GM12891 (cell line): ENCODE measurements around the gene GALT.

Experiments used
- DNase-seq: peaks from one replicate; pipeline ENCODE4 v3.0.0; 2011; ENCODE audit warnings: low spot score; ENCODE audit not compliant: insufficient read length
- FAIRE-seq: peaks from 2 replicates; lab custom pipeline; 2011; peaks lifted over from hg19 to GRCh38; lab: Jason Lieb, UNC
- PAX5 ChIP-seq: IDR thresholded peaks from 2 replicates; pipeline ENCODE4 v1.6.1; 2011; ENCODE audit warnings: low read length, moderate library complexity, mild to moderate bottlenecking; ENCODE audit not compliant: insufficient read depth, severe bottlenecking
- POLR2A ChIP-seq: IDR thresholded peaks from 2 replicates; pipeline ENCODE4 v1.6.1; 2011; ENCODE audit warnings: low read depth, low read length, control low read depth
- POLR2AphosphoS5 ChIP-seq: IDR thresholded peaks from 2 replicates; pipeline ENCODE4 v1.6.1; 2011; ENCODE audit warnings: low read depth, low read length, control low read depth
- POU2F2 ChIP-seq: IDR thresholded peaks from 2 replicates; pipeline ENCODE4 v1.6.1; 2011; ENCODE audit warnings: low read depth, mild to moderate bottlenecking, control low read depth, low read length, moderate library complexity
- SPI1 ChIP-seq: IDR thresholded peaks from 2 replicates; pipeline ENCODE4 v1.6.1; 2011; ENCODE audit warnings: low read depth, low read length, control low read depth
- TAF1 ChIP-seq: IDR thresholded peaks from 2 replicates; pipeline ENCODE4 v1.6.1; 2011; ENCODE audit warnings: low read depth, low read length, control low read depth

The GALT gene

GRCh38 chr9:34611251-34611810 lies 35.1 kb upstream of the GALT start:
- DNase-seq: no peak
- TF ChIP-seq POLR2A: no peak
- no peak for TF ChIP-seq POLR2AphosphoS5
- TF ChIP-seq TAF1: 0 out of 2 replicates have a peak, but pooled peaks have one; percentile 29
- TF ChIP-seq POU2F2: no peak
- TF ChIP-seq PAX5: no peak
- no peak for FAIRE-seq

DNA sequence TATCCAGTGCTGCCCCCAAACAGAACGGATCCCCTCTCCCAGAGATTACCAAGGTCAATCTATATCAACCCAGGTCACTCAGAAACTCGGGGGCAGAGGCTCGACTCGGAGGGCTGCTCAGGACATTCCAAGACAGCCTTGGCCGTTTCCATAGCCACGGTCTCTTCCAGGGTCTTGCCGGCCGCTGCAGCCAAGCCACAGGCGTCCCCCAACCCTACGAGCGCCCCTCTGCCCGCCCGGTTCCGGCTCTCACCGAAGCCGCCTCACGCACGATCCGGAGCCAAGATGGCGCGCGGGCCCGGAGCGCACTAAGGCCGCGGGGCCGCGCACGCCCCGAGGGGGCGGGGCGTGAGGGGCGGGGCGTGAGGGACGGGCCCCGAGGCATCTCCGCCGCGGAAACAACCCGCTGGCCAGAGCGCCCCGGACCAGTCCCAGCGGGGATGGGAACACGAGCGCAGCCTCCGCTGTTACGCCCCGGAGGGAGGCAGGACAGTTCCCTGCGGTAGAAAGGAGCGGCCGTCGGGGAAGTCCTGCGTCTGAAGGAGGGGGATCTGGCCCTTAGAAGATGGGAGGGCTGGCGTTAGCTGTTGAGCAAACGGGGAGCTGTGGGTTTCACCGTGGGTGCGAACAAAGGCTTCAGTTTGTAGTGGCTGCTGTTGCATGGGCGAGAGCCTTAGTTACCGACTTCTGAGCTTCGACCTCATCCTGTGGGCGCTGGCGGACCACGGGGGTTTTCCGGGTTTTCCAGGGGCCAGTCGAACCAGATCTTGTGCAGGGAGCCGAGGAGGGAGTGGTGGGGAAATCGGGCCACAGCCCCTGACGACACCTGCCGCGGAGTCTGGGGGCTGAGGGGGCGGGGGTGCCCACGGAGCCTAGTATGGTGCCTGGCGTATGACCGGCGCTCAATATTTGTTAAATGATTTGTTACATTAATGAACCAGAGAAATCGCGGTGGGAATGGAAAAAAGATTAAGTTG lies 34.4 kb upstream of the GALT start, which contains the start of gene RPP25L:
Gene RPP25L (minus strand): TSS at position 287 of the 977 bp plus-strand sequence. CDS start 801 bp downstream, outside the sequence.
- TF ChIP-seq TAF1: peak; percentile 71; the same call in 1 of the 2 replicates
- no peak for TF ChIP-seq PAX5
- TF ChIP-seq POLR2AphosphoS5: peak; percentile 77
- peak; percentile 31; the same call in 1 of the 2 replicates for TF ChIP-seq POU2F2
- peak; percentile 73 for TF ChIP-seq POLR2A
- no peak for TF ChIP-seq SPI1
- peak; percentile 91 for DNase-seq
- peak; percentile 93 for FAIRE-seq

DNA sequence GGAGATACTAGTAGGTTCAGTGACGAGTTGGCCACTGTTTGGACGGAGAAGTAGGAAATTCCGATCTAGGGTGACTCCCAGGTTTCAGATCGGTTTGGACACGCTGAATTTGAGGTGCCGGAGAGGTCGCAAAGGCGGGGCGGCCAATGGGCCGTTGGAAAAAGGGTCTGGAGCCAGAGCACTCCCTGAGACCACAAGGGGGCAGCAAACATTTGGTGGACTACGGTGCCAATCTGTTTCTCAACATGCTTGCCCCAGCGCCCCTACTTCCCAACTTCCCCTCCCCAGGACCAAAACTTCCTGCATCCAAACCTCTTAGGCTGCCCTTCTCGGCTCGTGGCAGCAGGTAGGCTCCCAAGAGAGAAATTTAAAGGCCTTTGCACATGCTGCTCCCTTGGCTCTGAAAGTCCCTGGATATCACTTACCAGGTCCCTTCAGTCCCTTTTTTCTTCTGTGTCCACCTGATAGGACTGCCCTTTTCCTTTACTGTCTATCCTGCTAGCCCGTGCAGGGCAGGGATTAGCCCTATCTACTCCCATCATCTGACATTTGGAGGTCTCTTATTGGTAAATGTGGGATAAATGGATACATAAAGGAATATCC lies 33.6 kb upstream of the GALT start:
- no peak for DNase-seq
- TF ChIP-seq POLR2AphosphoS5 (no peak), POLR2A (no peak), SPI1 (no peak), TAF1 (no peak), PAX5 (no peak), POU2F2 (no peak)
- peak; percentile 52 for FAIRE-seq

GRCh38 chr9:34615132-34615531 lies 31.3 kb upstream of the GALT start:
- no peak for FAIRE-seq
- DNase-seq: no peak
- TF ChIP-seq POLR2A (no peak), POU2F2 (no peak), SPI1 (no peak), POLR2AphosphoS5 (no peak), PAX5 (no peak), TAF1 (no peak)

DNA sequence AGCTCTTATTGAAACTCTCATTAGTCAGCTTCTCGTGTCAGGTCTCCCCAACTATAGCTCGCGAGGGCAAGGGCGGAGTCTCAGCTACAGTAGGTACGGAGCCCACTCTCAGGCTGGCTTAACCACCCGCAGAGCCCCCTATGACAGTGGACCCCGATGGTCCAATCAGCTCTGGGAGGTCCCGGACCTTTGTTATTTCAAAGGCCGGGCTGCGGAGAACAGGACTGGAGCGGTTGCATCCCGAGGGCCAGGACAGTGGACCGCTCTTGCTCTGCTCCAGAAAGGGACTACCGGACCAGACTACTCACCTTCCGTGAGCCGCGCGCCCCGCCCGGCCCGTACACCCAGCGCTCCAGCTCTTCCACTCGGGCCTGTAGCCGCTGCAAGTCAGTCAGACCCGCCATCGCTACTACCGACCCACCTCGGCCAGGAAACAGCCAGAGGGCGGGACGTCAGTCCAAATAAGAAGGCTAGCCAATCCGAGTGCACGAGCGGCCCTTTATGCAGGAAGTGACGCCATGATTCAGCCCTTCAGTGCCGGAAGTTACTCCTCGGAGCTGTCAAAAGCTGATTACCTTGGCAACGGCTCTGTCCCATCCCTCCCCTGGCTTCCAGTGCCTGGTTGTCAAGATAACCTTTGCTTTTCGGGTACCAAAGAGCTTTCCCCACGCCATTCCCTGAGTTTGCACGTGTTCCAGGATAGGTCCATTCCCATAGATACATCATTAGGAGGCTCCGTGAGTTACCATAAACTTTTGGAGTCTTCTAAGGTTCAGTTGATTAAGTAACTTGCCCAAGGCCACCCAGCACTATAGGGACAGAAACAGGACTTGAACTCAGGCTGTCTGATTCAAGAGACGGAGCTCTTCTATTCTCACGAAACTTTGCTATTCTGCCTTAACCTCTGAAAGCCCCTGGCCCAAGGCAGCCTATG lies 26.1 kb upstream of the GALT start, which contains the start of gene DCTN3:
Gene DCTN3 (minus strand): TSS at position 435 of the 934 bp plus-strand sequence. CDS start 31 bp downstream, at position 404.
- TF ChIP-seq TAF1 (no peak; the same call in 1 of the 2 replicates), POLR2AphosphoS5 (peak; percentile 64), POU2F2 (peak; percentile 63; the same call in 1 of the 2 replicates), POLR2A (peak; percentile 71)
- peak; percentile 98 for FAIRE-seq

DNA sequence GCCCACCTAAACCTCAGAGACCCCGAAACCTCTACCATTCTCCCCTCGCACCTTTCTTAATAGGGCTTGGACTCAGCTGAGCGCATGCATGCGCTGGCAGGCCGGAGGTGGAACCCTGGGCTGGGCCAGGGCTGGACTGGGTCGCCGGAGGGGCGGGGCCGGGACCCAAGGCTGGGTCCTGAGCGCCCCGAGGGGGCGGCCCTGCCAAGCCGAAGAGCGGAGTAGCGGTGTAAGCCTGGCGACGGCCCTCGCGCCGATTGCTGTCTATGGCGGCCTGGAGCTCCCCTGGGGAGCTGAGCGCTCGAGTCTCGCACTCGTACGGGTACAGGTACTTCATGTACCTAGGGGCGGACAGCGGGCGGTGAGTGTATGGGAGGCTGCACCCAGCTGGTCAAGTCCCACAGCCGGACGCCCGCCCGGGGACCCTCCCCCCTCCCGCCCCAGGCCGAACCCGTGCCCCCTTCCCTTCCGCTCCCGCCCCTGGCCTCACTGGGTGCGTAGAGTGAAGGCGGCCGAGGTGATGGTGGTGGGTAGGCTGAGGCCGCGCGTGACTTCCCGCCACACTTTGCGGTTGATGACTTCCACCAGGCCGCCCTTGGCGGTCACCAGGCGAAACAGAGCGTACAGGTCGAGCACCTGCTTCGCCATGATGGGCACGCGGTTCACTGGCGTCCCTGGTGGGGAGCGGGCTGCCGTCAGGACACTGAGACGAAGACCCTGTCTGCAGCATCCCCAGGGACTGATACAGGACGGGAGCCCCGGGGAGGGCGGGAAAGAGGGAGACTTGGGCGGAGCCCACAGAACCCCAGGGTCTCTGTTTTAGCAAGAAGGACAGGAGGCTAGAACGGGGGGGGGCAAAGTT lies 22.9 kb upstream of the GALT start:
- FAIRE-seq (no peak), DNase-seq (no peak)
- TF ChIP-seq POLR2A (no peak), SPI1 (no peak), TAF1 (no peak), POLR2AphosphoS5 (no peak), POU2F2 (no peak), PAX5 (no peak)

More for the DNA sequence above, 26.1 kb upstream of the GALT start, which contains the start of gene DCTN3:
- peak; percentile 97 for DNase-seq

DNA sequence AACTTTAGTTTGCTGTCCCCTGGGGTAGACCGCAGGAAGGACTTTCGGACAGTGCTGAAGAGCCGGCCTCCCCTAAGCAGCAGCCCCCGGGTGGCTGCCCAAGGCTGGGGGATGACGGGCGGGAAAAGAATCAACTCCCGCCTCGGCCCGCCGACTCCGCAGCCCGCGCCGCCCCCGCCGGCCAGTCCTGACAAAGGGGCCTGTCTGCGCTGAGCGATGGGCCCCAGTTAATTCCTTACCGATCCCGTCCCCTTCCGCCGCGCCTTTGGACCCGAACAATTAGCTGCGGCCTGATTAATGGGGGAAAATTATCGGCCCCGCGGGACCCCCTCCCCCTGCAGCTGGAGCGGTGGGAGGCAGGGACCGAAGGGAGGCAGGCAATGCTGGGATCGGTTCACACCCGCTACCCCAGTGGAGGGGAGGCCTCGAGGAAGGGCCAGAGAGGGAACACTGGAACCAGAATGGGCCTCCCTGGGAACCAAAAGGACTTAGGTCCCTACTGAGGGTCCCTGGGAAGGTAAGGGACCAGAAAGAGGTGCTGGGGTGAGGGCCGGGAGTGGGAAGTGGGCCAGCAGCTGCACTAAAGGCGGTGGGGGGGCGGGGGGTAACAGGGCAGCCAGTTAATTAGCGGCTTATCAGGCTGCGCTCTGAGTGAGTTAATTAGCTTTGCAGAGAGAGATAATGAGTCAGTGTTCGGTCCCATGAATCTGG lies 21.8 kb upstream of the GALT start:
- DNase-seq: no peak
- TF ChIP-seq PAX5: no peak
- no peak for TF ChIP-seq SPI1
- TF ChIP-seq TAF1: no peak
- TF ChIP-seq POU2F2: no peak
- no peak for TF ChIP-seq POLR2A
- TF ChIP-seq POLR2AphosphoS5: no peak
- FAIRE-seq: no peak
